Right lobe of liver (tissue), 6 donors: ENCODE measurements around the gene DEF6. TPM values are rescaled to one million over a fixed set of nuclear protein-coding genes. Genes with fewer than 3 reads are reported as not detected.

ENCODE experiments used
- ATAC-seq, 4 donors: fragments of 200-7000 bp; cut with Tn5 transposase; one replicate each; pipeline ENCODE4 v1.9.1; 2020; ENCODE audit warnings: mild to moderate bottlenecking in 4 of 4, moderate library complexity in 4 of 4
- DNase-seq, 3 donors: peaks; one replicate each; pipeline ENCODE4 v3.0.0-alpha.2; 2020
- H3K27ac ChIP-seq, 3 donors: fragments of 200-600 bp; one replicate each; pipeline ENCODE4 v1.8.0; 2022
- H3K27me3 ChIP-seq, 2 donors: fragments of 200-600 bp; one replicate each; pipeline ENCODE4 v1.8.0; 2022
- H3K36me3 ChIP-seq, 4 donors: fragments of 200-600 bp; sonication (generic) in 1 of 4; one replicate each; pipeline versions ENCODE4 v1.5.1 to v1.8.0; 2017 to 2022; ENCODE audit warnings: control low read depth in 1 of 4
- H3K4me1 ChIP-seq, 4 donors: fragments of 200-600 bp; sonication (generic) in 1 of 4; one replicate each; pipeline versions ENCODE4 v1.5.1 to v1.8.0; 2017 to 2022; ENCODE audit warnings: control low read depth in 1 of 4
- H3K4me3 ChIP-seq, 3 donors: fragments of 200-600 bp; one replicate each; pipeline ENCODE4 v1.8.0; 2022
- H3K9me3 ChIP-seq, 4 donors: fragments of 200-600 bp; sonication (generic) in 1 of 4; one replicate each; pipeline versions ENCODE4 v1.5.1 to v1.8.0; 2017 to 2022; ENCODE audit warnings: control low read depth in 1 of 4
- POLR2A ChIP-seq: fragments of 450-650 bp; IDR thresholded peaks from one replicate; pipeline ENCODE4 v1.6.1; 2017; ENCODE audit warnings: antibody characterized with exemption, mild to moderate bottlenecking
- WGBS: methylation state at CpG from one replicate; pipeline ENCODE4 v1.1.6; 2018; ENCODE audit warnings: low coverage, low lambda C conversion rate; ENCODE audit not compliant: insufficient coverage; ENCODE audit errors: missing lambda C conversion rate; 5-methylcytosine and 5-hydroxymethylcytosine counted together
- intact Hi-C, 2 donors: fragments of 100-400 bp; cut with DNase I; formaldehyde crosslinking; loops; one replicate each; pipeline versions ENCODE4 v1.11.2 to v1.14.1; 2022
- total RNA-seq, 6 experiments: library from RNA; depleted of rRNA in 2 of 6; stranded (reverse); fragments of >200 nt in 2 of 6; fragmentation: NEBNext Ultra II Directional in 3 of 6; extraction: Animal tissue kit (Norgen Biotek cat#: 25700) in 3 of 6; gene quantifications; one replicate each; pipeline versions ENCODE4 v1.1.0 to v1.2.4, GENCODE V29; 2016 to 2023
- TF ChIP-seq, protein P1 (sequence below), 4 donors: fragments of 200-600 bp in 3 of 4; fragments of 450-650 bp in 1 of 4; IDR thresholded peaks; one replicate each; pipeline versions ENCODE4 v1.5.1 to v1.8.0; 2016 to 2022; ENCODE audit warnings: antibody characterized with exemption in 4 of 4, mild to moderate bottlenecking in 2 of 4
- donor health status: DM: no; HTN: yes; CAD: no.
- donor health status: DM: no; HTN: no; CAD: no.
- donor health status: DM: no; HTN: no; CAD: no.
- donor health status: DM: no; HTN: yes; CAD: no.
- donor health status: DM: no; HTN: yes; CAD: no.

DEF6 gene
- total RNA-seq, 6 experiments from 2014 or later = 1.1 to 3.6 (median 1.5) TPM

DNA sequence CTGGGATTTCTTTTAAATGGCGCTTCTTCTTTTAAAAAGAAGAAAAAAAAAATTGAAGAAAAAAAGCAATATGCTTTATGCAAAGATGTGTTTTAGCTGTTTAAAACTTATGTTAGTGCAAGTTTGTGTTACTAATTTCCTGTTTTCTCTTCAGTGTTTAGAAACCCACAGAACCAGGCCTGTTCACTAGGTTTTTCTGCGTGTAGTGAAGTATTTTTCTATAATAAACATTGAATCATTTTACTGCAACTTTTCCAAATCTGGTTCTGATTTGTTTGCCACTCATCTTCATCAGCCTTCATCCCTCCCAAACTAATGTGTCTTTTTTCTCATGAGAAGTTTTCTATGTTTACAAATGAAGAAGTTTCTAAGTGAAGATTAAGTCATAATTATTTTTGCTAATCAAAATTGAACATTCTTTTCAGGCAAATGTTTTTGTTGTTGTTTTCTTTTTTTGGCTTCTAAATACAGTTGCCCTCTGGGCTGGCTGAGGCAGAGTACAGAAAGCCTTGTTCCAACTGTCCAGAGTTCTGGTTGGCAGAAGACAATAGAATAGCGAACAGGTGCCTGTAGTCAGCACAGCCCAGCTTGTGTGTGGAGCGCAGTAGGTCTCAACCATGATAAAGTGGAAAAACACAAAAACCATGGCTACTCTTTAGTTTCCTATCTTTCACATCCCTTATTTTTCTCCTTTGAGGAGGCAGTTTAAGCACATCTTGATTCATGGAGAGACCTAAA is 23.6 kb upstream of the DEF6 start:
- no peak for ATAC-seq
- Histone ChIP-seq H3K4me1 (no peaks in the 10 kb centered on the region), H3K27ac (no peak overlapping the region), H3K36me3 (no peaks in the 10 kb centered on the region), H3K9me3 (no peaks in the 10 kb centered on the region), H3K27me3 (no peaks in the 10 kb centered on the region), H3K4me3 (no peak overlapping the region)
- intact Hi-C loops = no loop called here
- DNase-seq = no peak
- no peak for TF ChIP-seq POLR2A
- TF ChIP-seq, protein P1, sequence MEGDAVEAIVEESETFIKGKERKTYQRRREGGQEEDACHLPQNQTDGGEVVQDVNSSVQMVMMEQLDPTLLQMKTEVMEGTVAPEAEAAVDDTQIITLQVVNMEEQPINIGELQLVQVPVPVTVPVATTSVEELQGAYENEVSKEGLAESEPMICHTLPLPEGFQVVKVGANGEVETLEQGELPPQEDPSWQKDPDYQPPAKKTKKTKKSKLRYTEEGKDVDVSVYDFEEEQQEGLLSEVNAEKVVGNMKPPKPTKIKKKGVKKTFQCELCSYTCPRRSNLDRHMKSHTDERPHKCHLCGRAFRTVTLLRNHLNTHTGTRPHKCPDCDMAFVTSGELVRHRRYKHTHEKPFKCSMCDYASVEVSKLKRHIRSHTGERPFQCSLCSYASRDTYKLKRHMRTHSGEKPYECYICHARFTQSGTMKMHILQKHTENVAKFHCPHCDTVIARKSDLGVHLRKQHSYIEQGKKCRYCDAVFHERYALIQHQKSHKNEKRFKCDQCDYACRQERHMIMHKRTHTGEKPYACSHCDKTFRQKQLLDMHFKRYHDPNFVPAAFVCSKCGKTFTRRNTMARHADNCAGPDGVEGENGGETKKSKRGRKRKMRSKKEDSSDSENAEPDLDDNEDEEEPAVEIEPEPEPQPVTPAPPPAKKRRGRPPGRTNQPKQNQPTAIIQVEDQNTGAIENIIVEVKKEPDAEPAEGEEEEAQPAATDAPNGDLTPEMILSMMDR (IDR thresholded peaks at IDR 0.05) = no peak
- 84% methylated on average over 4 of the region's 4 CpGs for WGBS

DNA sequence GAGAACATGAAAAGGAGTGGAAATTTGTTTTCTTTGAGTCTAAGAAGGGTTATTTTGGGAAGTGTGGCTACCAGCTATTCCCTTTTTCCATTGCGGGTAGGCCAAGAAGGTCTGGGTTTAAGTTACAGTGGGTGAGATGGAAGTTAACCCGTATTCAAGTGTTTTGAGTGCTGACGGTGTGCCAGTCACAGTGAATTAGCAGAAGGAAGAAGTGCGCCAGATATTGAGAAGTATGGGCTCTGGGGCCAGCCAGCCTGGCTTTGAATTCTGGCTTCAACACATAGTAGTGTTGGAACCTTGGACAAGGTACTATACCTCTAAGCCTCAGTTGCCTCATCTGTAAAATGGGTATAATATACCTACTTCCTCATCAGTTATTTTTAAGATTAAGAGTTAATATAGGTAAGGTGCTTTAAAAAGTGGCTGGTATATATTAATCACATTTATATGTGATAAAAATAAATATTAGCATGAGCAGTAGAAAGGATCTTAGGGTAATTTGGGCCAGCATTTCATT is 21.8 kb upstream of the DEF6 start:
- Histone ChIP-seq H3K4me3 (no peak overlapping the region), H3K36me3 (no peaks in the 10 kb centered on the region), H3K27ac (no peak overlapping the region), H3K27me3 (no peaks in the 10 kb centered on the region), H3K4me1 (no peaks in the 10 kb centered on the region), H3K9me3 (no peaks in the 10 kb centered on the region)
- no peak for DNase-seq
- WGBS = 80% methylated on average over 2 of the region's 4 CpGs
- intact Hi-C loops = no loop called here
- TF ChIP-seq, protein P1 (IDR thresholded peaks at IDR 0.05) = no peak
- no peak for TF ChIP-seq POLR2A
- no peak for ATAC-seq

DNA sequence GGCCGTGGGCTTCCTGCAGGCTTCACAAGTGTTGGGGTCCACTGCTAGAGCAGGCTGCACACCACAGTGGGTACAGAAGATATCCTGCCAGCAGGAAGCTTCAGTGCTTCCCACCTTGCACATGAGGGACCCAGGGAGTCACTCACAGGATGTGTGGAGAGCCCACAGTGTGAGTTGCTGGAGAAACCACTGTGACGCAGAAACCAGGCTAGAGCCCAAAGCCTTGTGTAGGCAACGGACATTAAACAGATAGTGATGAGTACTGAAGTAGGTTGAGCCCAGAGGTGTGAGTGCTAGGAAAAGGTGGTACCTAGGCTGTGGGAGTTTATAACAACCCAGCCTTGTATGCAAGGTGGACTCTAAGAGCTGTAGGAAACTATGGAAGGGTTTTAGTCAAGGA is 18.9 kb upstream of the DEF6 start:
- intact Hi-C loops = no loop called here
- no peak for ATAC-seq
- DNase-seq = no peak
- Histone ChIP-seq H3K4me1 (no peaks in the 10 kb centered on the region), H3K36me3 (peaks cover 0 to 22% (median 0%) of the 10 kb centered on the region in 4 donors), H3K27me3 (no peaks in the 10 kb centered on the region), H3K4me3 (no peak overlapping the region), H3K9me3 (no peaks in the 10 kb centered on the region), H3K27ac (no peak overlapping the region)
- TF ChIP-seq, protein P1 (IDR thresholded peaks at IDR 0.05) = no peak
- no peak for TF ChIP-seq POLR2A
- WGBS = 100% methylated on average over 2 of the region's 3 CpGs

DNA sequence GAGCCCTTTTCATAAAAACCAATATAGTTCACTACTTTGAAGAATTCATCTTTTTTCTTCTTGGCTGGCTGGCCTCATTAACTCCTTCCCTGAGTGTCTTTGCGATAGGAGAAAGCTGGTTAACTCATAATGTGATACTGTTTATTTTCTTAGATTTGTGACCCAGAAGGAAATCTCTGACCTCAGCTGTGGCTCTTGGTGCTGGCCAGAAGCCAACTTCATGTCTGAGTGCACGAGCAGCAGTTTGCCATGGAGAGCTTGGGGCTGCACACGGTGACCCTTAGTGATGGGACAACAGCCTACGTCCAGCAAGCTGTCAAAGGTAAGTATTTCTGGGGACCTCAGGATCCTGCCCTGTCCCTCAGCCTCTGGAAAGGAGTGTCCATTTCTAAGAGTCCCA is 16.7 kb upstream of the DEF6 start:
- Histone ChIP-seq H3K27me3 (no peaks in the 10 kb centered on the region), H3K4me1 (no peaks in the 10 kb centered on the region), H3K4me3 (no peak overlapping the region), H3K27ac (no peak overlapping the region), H3K36me3 (peaks cover 0 to 30% (median under 1%) of the 10 kb centered on the region in 4 donors), H3K9me3 (no peaks in the 10 kb centered on the region)
- ATAC-seq = no peak
- DNase-seq = no peak
- intact Hi-C loops = no loop called here
- TF ChIP-seq POLR2A = no peak
- TF ChIP-seq, protein P1 (IDR thresholded peaks at IDR 0.05) = no peak
- 68% methylated on average over 4 of the region's 4 CpGs for WGBS
